Panc1 (cell line): ENCODE data around the gene WDR70.

Experiments
- CTCF ChIP-seq: fragments of 450-650 bp; IDR thresholded peaks from 2 replicates; pipeline ENCODE4 v1.5.1; 2017; ENCODE audit warnings: mild to moderate bottlenecking
- POLR2AphosphoS5 ChIP-seq: IDR thresholded peaks from 2 replicates; pipeline ENCODE4 v1.6.1; 2012; ENCODE audit warnings: mild to moderate bottlenecking, low read depth, low read length, moderate library complexity
- TCF7L2 ChIP-seq: IDR thresholded peaks from 2 replicates; pipeline ENCODE4 v1.6.1; 2011; ENCODE audit warnings: mild to moderate bottlenecking, low read depth, low read length, inconsistent platforms
- TF ChIP-seq, protein P1 (sequence below), 2 experiments: IDR thresholded peaks; 2 replicates each; pipeline ENCODE4 v1.6.1; 2011 to 2012; ENCODE audit warnings: low read depth in 2 of 2, control low read depth in 1 of 2, low read length in 1 of 2, mild to moderate bottlenecking in 1 of 2, moderate library complexity in 1 of 2; ENCODE audit not compliant: insufficient read depth in 1 of 2

DNA sequence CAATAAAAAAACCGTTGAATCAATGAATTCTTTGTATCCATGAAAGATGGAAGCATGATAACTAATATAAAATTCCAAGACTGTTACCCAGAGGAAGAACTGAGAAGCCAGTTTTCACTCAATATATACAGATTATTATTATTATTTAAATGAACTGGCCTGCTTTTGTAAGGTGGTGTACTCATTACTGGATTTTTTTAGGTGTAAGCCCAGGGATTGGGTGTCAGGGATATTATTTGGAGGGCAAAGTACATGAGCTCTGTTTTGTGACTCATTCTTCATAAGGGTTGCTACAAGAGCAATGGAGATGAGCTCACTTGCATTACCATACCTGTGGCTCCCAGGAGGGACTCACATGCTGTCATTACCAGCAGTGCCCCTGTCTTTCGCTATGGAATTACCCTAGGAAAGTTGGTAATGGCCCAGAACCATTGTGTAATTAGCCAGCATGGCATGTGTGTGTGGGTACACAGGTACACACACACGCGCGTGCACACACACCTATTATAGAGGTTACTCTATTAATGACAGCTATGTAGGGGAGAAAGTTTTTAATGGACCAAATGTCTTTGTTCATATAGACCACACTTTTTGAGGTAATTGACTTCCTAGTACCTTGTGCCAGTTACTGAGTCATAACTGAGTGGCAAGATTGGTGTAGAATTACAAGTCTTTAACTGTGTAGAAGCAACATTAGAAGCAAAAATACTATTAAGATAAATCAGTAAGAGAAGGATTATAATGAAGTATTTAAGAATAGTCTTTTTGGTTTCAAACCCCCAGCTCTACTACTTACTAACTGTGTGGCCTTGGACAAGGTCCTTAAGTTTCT is 317.3 kb downstream of the WDR70 start:
- TF ChIP-seq CTCF (no peak), POLR2AphosphoS5 (no peak), TCF7L2 (no peak)
- TF ChIP-seq, protein P1, sequence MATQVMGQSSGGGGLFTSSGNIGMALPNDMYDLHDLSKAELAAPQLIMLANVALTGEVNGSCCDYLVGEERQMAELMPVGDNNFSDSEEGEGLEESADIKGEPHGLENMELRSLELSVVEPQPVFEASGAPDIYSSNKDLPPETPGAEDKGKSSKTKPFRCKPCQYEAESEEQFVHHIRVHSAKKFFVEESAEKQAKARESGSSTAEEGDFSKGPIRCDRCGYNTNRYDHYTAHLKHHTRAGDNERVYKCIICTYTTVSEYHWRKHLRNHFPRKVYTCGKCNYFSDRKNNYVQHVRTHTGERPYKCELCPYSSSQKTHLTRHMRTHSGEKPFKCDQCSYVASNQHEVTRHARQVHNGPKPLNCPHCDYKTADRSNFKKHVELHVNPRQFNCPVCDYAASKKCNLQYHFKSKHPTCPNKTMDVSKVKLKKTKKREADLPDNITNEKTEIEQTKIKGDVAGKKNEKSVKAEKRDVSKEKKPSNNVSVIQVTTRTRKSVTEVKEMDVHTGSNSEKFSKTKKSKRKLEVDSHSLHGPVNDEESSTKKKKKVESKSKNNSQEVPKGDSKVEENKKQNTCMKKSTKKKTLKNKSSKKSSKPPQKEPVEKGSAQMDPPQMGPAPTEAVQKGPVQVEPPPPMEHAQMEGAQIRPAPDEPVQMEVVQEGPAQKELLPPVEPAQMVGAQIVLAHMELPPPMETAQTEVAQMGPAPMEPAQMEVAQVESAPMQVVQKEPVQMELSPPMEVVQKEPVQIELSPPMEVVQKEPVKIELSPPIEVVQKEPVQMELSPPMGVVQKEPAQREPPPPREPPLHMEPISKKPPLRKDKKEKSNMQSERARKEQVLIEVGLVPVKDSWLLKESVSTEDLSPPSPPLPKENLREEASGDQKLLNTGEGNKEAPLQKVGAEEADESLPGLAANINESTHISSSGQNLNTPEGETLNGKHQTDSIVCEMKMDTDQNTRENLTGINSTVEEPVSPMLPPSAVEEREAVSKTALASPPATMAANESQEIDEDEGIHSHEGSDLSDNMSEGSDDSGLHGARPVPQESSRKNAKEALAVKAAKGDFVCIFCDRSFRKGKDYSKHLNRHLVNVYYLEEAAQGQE (IDR thresholded peaks at IDR 0.05; ENCODE audit: insufficient read depth in 1 of 2, low read depth in 2 of 2, low read length in 1 of 2) = no peak
